ENCODE data around the gene COX4I2. TPM values are rescaled to one million over a fixed set of nuclear protein-coding genes. Genes with fewer than 3 reads are reported as not detected.
"Not testable (repeated sequence)": the region's sequence is repeated elsewhere in the genome, so short reads cannot be mapped to it uniquely, and the experiment has no call there.

Gene COX4I2
- total and polyA plus RNA-seq, 5 donors from 2014 or later: not detected

GRCh38 chr20:31615416-31615815, 22.3 kb upstream of the COX4I2 start:
- Mint-ChIP-seq H3K9me3 (no peaks in the 10 kb centered on the region), H3K4me3 (no peak overlapping the region), H3K27me3 (peaks cover 24% of the 10 kb centered on the region), H3K27ac (no peak overlapping the region), H3K4me1 (peaks cover 0 to 5% (median 0%) of the 10 kb centered on the region in 4 donors), H3K36me3 (peaks cover 3% of the 10 kb centered on the region)
- no peaks in the 10 kb centered on the region for H3K4me1 ChIP-seq (ENCODE audit: control insufficient read depth, insufficient read depth, low read length, poor library complexity, severe bottlenecking)
- DNase-seq: no peak
- H3K36me3 ChIP-seq (ENCODE audit: control insufficient read depth, insufficient read depth, low read length): no peaks in the 10 kb centered on the region
- no peak overlapping the region for H3K27ac ChIP-seq (ENCODE audit: insufficient read depth, low read length, poor library complexity, severe bottlenecking)
- no peaks in the 10 kb centered on the region for H3K27me3 ChIP-seq (ENCODE audit: control insufficient read depth, insufficient read depth, low read length)
- ATAC-seq (ENCODE audit: low read depth in 2 of 2): no peak
- no peak overlapping the region for H3K4me3 ChIP-seq (ENCODE audit: low read depth, low read length)
- H3K9me3 ChIP-seq (ENCODE audit: control insufficient read depth in 2 of 2, low read length in 2 of 2): no peaks in the 10 kb centered on the region

- peak overlapping the region in 1 of 3 donors; percentile 79 for H3K27ac Mint-ChIP-seq
- H3K9me3 Mint-ChIP-seq: peaks cover 0 to 1% (median 0%) of the 10 kb centered on the region in 7 donors
- H3K4me3 Mint-ChIP-seq: no peak overlapping the region
- H3K36me3 ChIP-seq (ENCODE audit: control insufficient read depth, insufficient read depth, low read length): no peaks in the 10 kb centered on the region
- peaks cover 0 to 5% (median 0%) of the 10 kb centered on the region in 4 donors for H3K4me1 Mint-ChIP-seq
- no peak for ATAC-seq (ENCODE audit: low read depth in 2 of 2)
- H3K4me1 ChIP-seq (ENCODE audit: control insufficient read depth, insufficient read depth, low read length, poor library complexity, severe bottlenecking): no peaks in the 10 kb centered on the region
- H3K27ac ChIP-seq (ENCODE audit: insufficient read depth, low read length, poor library complexity, severe bottlenecking): no peak overlapping the region
- peaks cover 15% of the 10 kb centered on the region for H3K27me3 Mint-ChIP-seq
- peaks cover 3% of the 10 kb centered on the region for H3K36me3 Mint-ChIP-seq
- no peaks in the 10 kb centered on the region for H3K27me3 ChIP-seq (ENCODE audit: control insufficient read depth, insufficient read depth, low read length)
- no peak overlapping the region for H3K4me3 ChIP-seq (ENCODE audit: low read depth, low read length)
- H3K9me3 ChIP-seq (ENCODE audit: control insufficient read depth in 2 of 2, low read length in 2 of 2): no peaks in the 10 kb centered on the region
- DNase-seq: peak in 1 of 3 donors; percentile 45
Observed at GRCh38 chr20:31617432-31618104, 20.1 kb upstream of the COX4I2 start.

- H3K27ac ChIP-seq (ENCODE audit: insufficient read depth, low read length, poor library complexity, severe bottlenecking): no peak overlapping the region
- ATAC-seq (ENCODE audit: low read depth in 2 of 2) (no peak), DNase-seq (no peak)
- H3K9me3 ChIP-seq (ENCODE audit: control insufficient read depth in 2 of 2, low read length in 2 of 2): no peaks in the 10 kb centered on the region
- H3K27me3 ChIP-seq (ENCODE audit: control insufficient read depth, insufficient read depth, low read length): no peaks in the 10 kb centered on the region
- peaks cover 13% of the 10 kb centered on the region for H3K27me3 Mint-ChIP-seq
- H3K36me3 Mint-ChIP-seq: peaks cover 3% of the 10 kb centered on the region
- H3K27ac Mint-ChIP-seq: peak overlapping the region in 1 of 3 donors; percentile 48
- no peak overlapping the region for H3K4me3 Mint-ChIP-seq
- H3K36me3 ChIP-seq (ENCODE audit: control insufficient read depth, insufficient read depth, low read length): no peaks in the 10 kb centered on the region
- H3K4me3 ChIP-seq (ENCODE audit: low read depth, low read length): no peak overlapping the region
- H3K4me1 ChIP-seq (ENCODE audit: control insufficient read depth, insufficient read depth, low read length, poor library complexity, severe bottlenecking): no peaks in the 10 kb centered on the region
- H3K9me3 Mint-ChIP-seq: peaks cover 0 to 1% (median 0%) of the 10 kb centered on the region in 7 donors
- H3K4me1 Mint-ChIP-seq: no peaks in the 10 kb centered on the region
Observed at GRCh38 chr20:31620246-31620645, 17.5 kb upstream of the COX4I2 start.

GRCh38 chr20:31623123-31623505, 14.6 kb upstream of the COX4I2 start:
- H3K4me3 Mint-ChIP-seq; H3K27me3 Mint-ChIP-seq; H3K4me1 ChIP-seq (ENCODE audit: control insufficient read depth, insufficient read depth, low read length, poor library complexity, severe bottlenecking); H3K4me3 ChIP-seq (ENCODE audit: low read depth, low read length); H3K36me3 ChIP-seq (ENCODE audit: control insufficient read depth, insufficient read depth, low read length); ATAC-seq (ENCODE audit: low read depth in 2 of 2); H3K9me3 Mint-ChIP-seq; H3K9me3 ChIP-seq (ENCODE audit: control insufficient read depth in 2 of 2, low read length in 2 of 2); DNase-seq; H3K27me3 ChIP-seq (ENCODE audit: control insufficient read depth, insufficient read depth, low read length); H3K4me1 Mint-ChIP-seq; H3K36me3 Mint-ChIP-seq; H3K27ac ChIP-seq (ENCODE audit: insufficient read depth, low read length, poor library complexity, severe bottlenecking); H3K27ac Mint-ChIP-seq: not testable (repeated sequence)

- not testable (repeated sequence) for H3K4me1 ChIP-seq (ENCODE audit: control insufficient read depth, insufficient read depth, low read length, poor library complexity, severe bottlenecking); H3K9me3 Mint-ChIP-seq; H3K36me3 ChIP-seq (ENCODE audit: control insufficient read depth, insufficient read depth, low read length); H3K27ac Mint-ChIP-seq; H3K4me3 ChIP-seq (ENCODE audit: low read depth, low read length); DNase-seq; H3K4me1 Mint-ChIP-seq; H3K9me3 ChIP-seq (ENCODE audit: control insufficient read depth in 2 of 2, low read length in 2 of 2); H3K4me3 Mint-ChIP-seq; ATAC-seq (ENCODE audit: low read depth in 2 of 2); H3K27me3 ChIP-seq (ENCODE audit: control insufficient read depth, insufficient read depth, low read length); H3K27me3 Mint-ChIP-seq; H3K27ac ChIP-seq (ENCODE audit: insufficient read depth, low read length, poor library complexity, severe bottlenecking); H3K36me3 Mint-ChIP-seq
Observed at GRCh38 chr20:31626534-31626933, 11.2 kb upstream of the COX4I2 start.

DNA sequence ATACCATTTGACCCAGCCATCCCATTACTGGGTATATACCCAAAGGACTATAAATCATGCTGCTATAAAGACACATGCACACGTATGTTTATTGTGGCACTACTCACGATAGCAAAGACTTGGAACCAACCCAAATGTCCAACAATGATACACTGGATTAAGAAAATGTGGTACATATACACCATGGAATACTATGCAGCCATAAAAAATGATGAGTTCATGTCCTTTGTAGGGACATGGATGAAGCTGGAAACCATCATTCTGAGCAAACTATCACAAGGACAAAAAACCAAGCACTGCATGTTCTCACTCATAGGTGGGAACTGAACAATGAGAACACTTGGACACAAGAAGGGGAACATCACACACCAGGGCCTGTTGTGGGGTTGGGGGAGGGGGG, 9.7 kb upstream of the COX4I2 start:
- not testable (repeated sequence) for H3K4me1 Mint-ChIP-seq; H3K4me1 ChIP-seq (ENCODE audit: control insufficient read depth, insufficient read depth, low read length, poor library complexity, severe bottlenecking); ATAC-seq (ENCODE audit: low read depth in 2 of 2); H3K9me3 Mint-ChIP-seq; H3K9me3 ChIP-seq (ENCODE audit: control insufficient read depth in 2 of 2, low read length in 2 of 2); H3K4me3 ChIP-seq (ENCODE audit: low read depth, low read length); DNase-seq; H3K4me3 Mint-ChIP-seq; H3K27me3 ChIP-seq (ENCODE audit: control insufficient read depth, insufficient read depth, low read length); H3K36me3 ChIP-seq (ENCODE audit: control insufficient read depth, insufficient read depth, low read length); H3K27ac ChIP-seq (ENCODE audit: insufficient read depth, low read length, poor library complexity, severe bottlenecking); H3K27ac Mint-ChIP-seq; H3K36me3 Mint-ChIP-seq; H3K27me3 Mint-ChIP-seq

DNA sequence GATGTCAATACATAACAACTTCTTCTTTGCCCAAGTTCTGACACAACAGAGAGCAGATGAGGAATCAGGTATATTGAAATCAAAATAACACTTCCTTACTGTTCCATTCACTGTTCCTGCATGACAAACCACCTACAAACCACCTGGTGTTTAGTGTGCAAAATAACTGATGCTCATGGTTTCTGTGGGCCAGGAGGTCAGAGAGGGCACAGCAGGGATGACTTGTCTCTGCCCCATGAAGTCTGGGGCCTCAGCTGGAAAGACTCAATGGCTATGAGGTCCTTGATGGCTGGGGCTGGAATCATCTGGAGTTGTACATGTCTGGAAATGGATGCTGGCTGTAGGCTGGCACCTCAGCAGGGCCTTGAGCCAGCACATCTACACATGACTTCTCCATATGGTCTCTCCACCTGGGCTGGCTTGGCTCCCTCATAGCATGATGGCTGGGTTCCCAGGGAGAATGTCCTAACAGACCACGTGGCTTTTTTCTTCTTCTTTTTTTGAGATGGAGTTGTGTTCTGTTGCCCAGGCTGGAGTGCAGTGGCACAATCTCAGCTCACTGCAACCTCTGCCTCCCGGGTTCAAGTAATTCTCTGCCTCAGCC, 7.4 kb upstream of the COX4I2 start:
- H3K4me1 ChIP-seq (ENCODE audit: control insufficient read depth, insufficient read depth, low read length, poor library complexity, severe bottlenecking): no peaks in the 10 kb centered on the region
- no peaks in the 10 kb centered on the region for H3K9me3 ChIP-seq (ENCODE audit: control insufficient read depth in 2 of 2, low read length in 2 of 2)
- no peaks in the 10 kb centered on the region for H3K27me3 ChIP-seq (ENCODE audit: control insufficient read depth, insufficient read depth, low read length)
- H3K27me3 Mint-ChIP-seq: no peaks in the 10 kb centered on the region
- peak overlapping the region in 2 of 3 donors; percentile 22 to 36 for H3K27ac Mint-ChIP-seq
- no peaks in the 10 kb centered on the region for H3K36me3 ChIP-seq (ENCODE audit: control insufficient read depth, insufficient read depth, low read length)
- ATAC-seq (ENCODE audit: low read depth in 2 of 2) (no peak), DNase-seq (no peak)
- H3K9me3 Mint-ChIP-seq: no peaks in the 10 kb centered on the region
- H3K27ac ChIP-seq (ENCODE audit: insufficient read depth, low read length, poor library complexity, severe bottlenecking): no peak overlapping the region
- H3K4me3 ChIP-seq (ENCODE audit: low read depth, low read length): no peak overlapping the region
- H3K4me3 Mint-ChIP-seq: no peak overlapping the region
- no peaks in the 10 kb centered on the region for H3K36me3 Mint-ChIP-seq
- H3K4me1 Mint-ChIP-seq: no peaks in the 10 kb centered on the region

All from CD4-positive, CD25-positive, alpha-beta regulatory T cell (primary cell).